Subcutaneous adipose tissue (tissue), 4 donors: ENCODE data around the gene EHMT2. TPM values are rescaled to one million over a fixed set of nuclear protein-coding genes. Genes with fewer than 3 reads are reported as not detected.

Source experiments
- total RNA-seq, 4 donors: library from RNA; depleted of rRNA; stranded (reverse); fragments of >200 nt; gene quantifications; one replicate each; pipeline ENCODE4 v1.1.0, GENCODE V29; 2016
- TF ChIP-seq, protein P1 (sequence below): fragments of 450-650 bp; IDR thresholded peaks from one replicate; pipeline ENCODE4 v1.5.1; 2016; ENCODE audit warnings: low read depth, mild to moderate bottlenecking, control low read depth, antibody characterized with exemption, moderate library complexity

EHMT2 gene
- total RNA-seq, 4 donors from 2014 or later, result 9.5 to 33.3 (median 23.3) TPM

DNA sequence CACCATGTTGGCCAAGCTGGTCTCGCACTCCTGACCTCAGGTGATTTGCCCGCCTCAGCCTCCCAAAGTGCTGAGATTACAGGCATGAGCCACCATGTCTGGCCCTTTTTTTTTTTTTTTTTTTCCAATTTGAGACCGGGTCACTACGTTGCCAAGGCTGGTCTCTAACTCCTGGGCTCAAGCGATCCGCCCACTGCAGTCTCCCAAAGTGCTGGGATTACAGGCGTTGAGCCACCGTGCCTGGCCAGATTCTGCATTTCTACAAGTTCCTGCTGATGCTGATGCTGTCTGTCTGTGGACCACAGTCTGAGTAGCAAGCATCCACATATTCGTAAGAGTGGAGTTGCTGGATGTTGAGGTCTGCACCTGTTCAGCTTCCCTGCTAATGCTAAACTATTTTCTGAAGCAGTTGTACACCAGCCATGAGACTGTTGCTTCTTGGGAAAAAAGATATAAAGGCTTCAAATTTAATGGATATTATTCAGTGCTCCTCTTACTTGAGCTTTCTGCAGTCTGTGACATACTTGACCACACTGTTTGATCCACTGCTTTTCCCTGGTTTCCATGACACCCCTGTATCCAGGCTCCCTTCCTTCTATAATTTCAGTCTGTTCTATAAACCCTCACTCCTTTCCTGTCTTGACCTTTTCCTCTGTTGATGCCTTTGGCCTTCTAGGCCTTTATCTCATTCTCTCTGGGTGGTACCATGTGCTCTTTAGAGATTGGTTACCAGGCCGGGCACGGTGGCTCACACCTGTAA is 14.5 kb upstream of the EHMT2 start:
- TF ChIP-seq, protein P1, sequence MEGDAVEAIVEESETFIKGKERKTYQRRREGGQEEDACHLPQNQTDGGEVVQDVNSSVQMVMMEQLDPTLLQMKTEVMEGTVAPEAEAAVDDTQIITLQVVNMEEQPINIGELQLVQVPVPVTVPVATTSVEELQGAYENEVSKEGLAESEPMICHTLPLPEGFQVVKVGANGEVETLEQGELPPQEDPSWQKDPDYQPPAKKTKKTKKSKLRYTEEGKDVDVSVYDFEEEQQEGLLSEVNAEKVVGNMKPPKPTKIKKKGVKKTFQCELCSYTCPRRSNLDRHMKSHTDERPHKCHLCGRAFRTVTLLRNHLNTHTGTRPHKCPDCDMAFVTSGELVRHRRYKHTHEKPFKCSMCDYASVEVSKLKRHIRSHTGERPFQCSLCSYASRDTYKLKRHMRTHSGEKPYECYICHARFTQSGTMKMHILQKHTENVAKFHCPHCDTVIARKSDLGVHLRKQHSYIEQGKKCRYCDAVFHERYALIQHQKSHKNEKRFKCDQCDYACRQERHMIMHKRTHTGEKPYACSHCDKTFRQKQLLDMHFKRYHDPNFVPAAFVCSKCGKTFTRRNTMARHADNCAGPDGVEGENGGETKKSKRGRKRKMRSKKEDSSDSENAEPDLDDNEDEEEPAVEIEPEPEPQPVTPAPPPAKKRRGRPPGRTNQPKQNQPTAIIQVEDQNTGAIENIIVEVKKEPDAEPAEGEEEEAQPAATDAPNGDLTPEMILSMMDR, result no peak

DNA sequence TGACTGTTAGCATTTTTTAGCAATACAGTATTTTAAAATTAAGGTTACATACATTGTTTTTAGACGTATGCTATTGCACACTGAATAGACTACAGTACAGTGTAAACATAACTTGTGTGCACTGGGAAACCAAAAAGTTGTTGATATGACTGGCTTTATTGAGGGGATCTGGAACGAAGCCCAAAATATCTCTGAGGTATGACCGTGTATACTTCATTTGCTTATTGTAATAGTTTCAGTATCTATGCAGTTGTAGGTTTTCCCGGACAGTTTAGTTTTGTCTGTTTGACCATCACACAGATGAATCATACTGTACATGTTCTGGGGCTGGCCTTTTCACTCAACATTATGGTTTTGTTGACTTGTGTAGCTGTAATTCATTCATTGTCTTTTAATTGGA is 11.3 kb upstream of the EHMT2 start:
- TF ChIP-seq, protein P1, result no peak

DNA sequence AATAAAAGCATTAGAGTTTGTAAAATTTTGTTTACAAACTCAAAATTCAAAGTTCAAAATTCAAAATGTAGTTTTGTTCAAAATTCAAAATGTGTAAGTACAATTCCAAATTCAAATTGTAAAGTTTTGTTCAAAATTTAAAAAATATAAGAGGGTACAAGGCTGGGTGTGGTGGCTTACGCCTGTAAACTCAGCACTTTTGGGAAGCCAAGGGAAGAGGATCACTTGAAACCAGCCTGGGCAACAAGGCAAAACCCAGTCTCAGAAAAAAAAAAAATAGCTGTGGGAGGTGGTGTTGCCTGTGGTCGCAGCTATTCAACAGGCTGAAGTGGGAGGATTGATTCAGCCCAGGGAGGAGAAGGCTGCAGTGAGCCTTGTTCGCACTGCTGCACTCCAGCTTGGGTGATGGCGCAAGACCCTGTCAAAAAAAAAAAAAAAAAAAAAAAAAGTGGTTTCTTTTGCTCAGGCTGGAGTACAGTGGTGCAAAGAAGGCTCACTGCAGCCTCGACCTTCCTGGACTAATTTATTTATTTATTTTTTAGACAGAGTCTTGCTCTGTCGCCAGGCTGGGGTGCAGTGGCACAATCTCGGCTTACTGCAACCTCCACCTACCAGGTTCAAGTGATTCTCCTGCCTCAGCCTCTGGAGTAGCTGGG is 9.8 kb upstream of the EHMT2 start:
- TF ChIP-seq, protein P1, result no peak

DNA sequence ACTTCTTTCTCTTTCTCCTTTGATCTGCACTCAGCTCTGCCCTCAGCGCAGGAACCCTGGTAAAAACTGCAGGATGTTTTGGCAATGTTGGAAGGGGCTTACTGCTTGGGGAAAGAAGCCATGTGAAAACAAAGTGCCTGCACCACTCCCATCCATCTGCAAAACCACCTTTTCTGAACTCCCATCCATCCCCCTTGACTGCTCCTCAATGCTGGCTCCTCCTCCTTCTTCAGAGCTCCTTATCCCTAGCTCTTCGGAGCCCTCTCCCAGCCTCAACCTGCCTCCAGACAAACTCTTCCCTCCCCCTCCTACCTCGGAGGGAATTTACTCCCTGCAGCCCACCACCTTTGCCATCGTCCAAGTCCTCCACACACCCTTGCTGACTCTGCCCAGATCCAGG is 8.6 kb upstream of the EHMT2 start:
- TF ChIP-seq, protein P1, result no peak

DNA sequence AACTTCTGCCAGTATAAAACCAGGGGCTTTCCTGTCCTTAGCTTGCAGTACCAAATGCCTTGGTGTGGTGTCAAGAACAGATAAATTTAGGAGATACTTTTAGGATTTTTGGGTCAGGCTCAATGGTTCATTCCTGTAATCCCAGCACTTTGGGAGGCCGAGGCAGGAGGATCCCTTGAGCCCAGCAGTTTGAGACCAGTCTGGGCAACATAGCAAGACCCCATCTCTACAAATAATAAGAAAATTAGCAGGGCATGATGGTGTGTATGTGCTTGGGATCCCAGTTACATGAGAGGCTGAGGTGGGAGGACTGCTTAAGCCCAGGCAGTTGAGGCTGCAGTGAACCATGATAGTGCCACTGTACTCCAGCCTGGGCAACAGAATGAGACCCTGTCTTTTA is 7.5 kb upstream of the EHMT2 start:
- TF ChIP-seq, protein P1, result no peak

DNA sequence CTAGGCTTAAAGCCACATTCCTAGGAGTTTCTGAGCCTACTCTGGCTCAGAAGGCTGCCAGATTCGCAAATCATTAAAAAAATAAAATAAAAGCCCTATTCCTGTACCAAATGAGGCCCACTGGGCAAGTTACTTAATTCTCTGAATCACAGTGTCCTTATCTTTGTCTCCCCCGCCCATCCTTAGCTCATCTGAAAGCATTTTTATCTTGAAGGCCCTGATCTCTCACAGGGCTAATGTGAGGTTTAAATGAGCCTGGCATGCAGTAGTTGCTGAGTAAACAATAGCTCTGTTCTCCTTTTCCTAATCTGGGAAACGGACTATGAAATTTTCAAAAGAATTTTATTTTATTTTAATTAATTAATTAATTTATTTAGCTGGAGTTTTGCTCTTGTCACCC is 6.5 kb upstream of the EHMT2 start:
- TF ChIP-seq, protein P1, result no peak

DNA sequence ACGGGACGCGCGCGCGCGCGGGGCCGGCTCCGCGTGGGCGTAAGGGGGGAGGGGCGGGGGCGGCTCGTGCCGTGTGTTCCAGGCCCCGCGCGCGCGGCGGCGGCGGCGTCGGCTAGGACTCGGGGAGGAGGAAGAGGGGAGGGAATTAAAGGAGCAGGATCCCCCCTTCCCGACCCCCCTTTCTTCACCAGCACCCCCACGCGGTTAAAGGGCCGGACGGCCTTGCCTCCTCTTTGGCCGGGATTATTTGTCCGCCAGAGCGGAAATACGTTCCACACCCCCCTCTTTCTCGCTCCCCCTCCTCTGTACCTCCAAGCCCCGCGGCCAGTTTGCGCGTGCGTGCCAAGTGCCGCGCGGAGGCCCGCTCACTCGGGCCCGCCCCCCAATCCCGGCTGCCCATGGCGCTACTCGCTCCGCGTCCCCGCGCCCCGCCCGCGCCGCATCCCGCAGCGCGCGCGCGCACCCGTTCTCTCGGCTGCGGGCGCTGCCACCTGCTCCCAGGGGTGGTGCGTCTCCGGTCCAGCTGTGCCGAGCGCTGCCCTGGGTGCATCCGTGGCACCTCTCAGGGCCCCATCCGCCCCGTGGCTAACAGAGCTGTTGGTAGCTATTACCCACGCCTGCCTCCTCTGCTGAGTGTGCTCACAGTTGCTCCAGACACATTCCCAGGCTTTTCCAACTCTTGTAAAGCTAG is 4.6 kb upstream of the EHMT2 start, which contains the start of gene ZBTB12:
ZBTB12 (minus strand) TSS at position 134 of the 691 bp plus-strand sequence. CDS start 781 bp downstream, outside the sequence.
- TF ChIP-seq, protein P1, result no peak
